COLO668 (cell line): ENCODE measurements around the gene TRABD.
"Not testable (repeated sequence)": the region's sequence is repeated elsewhere in the genome, so short reads cannot be mapped to it uniquely, and the experiment has no call there.

Experiments
- DNase-seq: peaks from one replicate; lab custom pipeline; 2025; ENCODE audit not compliant: unreplicated experiment; lab: John Stamatoyannopoulos, UW

Gene TRABD

GRCh38 chr22:50151571-50152537 lies 33.9 kb upstream of the TRABD start:
- DNase-seq, result no peak

- DNase-seq, result no peak
Measured at GRCh38 chr22:50153056-50153755, 32.5 kb upstream of the TRABD start.

- DNase-seq, result no peak
Measured at GRCh38 chr22:50153756-50154140, 32.0 kb upstream of the TRABD start.

GRCh38 chr22:50157709-50158375 lies 27.9 kb upstream of the TRABD start:
- DNase-seq, result no peak

GRCh38 chr22:50160947-50161346 lies 24.8 kb upstream of the TRABD start:
- no peak for DNase-seq

GRCh38 chr22:50161508-50162390 lies 24.0 kb upstream of the TRABD start:
- no peak for DNase-seq

- no peak for DNase-seq
Measured at GRCh38 chr22:50162391-50162956, 23.2 kb upstream of the TRABD start.

GRCh38 chr22:50165436-50166123 lies 20.1 kb upstream of the TRABD start:
- no peak for DNase-seq

- no peak for DNase-seq
Measured at GRCh38 chr22:50167689-50168489, 17.8 kb upstream of the TRABD start.

- not testable (repeated sequence) for DNase-seq
Measured at GRCh38 chr22:50168490-50169180, 17.1 kb upstream of the TRABD start.

- DNase-seq, result no peak
Measured at GRCh38 chr22:50169181-50169759, 16.4 kb upstream of the TRABD start.

- DNase-seq, result peak; percentile 52
Measured at GRCh38 chr22:50169774-50170341, 15.9 kb upstream of the TRABD start.

GRCh38 chr22:50170453-50171318 lies 15.0 kb upstream of the TRABD start, which contains the start of gene PANX2:
Gene PANX2, plus strand, starts transcription at chr22:50170731. Its CDS starts 0 bp downstream, at chr22:50170731.
- DNase-seq, result peak; percentile 41

GRCh38 chr22:50171319-50171964 lies 14.3 kb upstream of the TRABD start:
- DNase-seq, result no peak

- DNase-seq, result no peak
Measured at GRCh38 chr22:50171965-50172421, 13.7 kb upstream of the TRABD start.
